HG03039 (cell line): ENCODE results near the gene ZNF264.
"Not testable (repeated sequence)": the region's sequence is repeated elsewhere in the genome, so short reads cannot be mapped to it uniquely, and the experiment has no call there.

Experiments used
- ATAC-seq: cut with Tn5 transposase; IDR thresholded peaks from one replicate; pipeline ENCODE4 v1.9.1; 2021; ENCODE audit warnings: mild to moderate bottlenecking, moderate library complexity; ENCODE audit not compliant: unreplicated experiment

ZNF264 gene

GRCh38 chr19:57244513-57244912, 53.2 kb downstream of the ZNF264 start:
- no peak for ATAC-seq

- no peak for ATAC-seq
These were observed 53.8 kb downstream of the ZNF264 start for GRCh38 chr19:57245066-57245465.

GRCh38 chr19:57245959-57246358, 54.7 kb downstream of the ZNF264 start:
- ATAC-seq: no peak

GRCh38 chr19:57248646-57249045, 57.3 kb downstream of the ZNF264 start:
- ATAC-seq: no peak

- no peak for ATAC-seq
These were observed 58.0 kb downstream of the ZNF264 start for GRCh38 chr19:57249329-57249728.

GRCh38 chr19:57253767-57254166, 62.5 kb downstream of the ZNF264 start:
- not testable (repeated sequence) for ATAC-seq

- ATAC-seq: no peak
These were observed 70.7 kb downstream of the ZNF264 start for GRCh38 chr19:57262044-57262443.

- ATAC-seq: no peak
These were observed 72.0 kb downstream of the ZNF264 start for GRCh38 chr19:57263244-57263741.

- ATAC-seq: no peak
These were observed 76.0 kb downstream of the ZNF264 start for GRCh38 chr19:57267291-57267690.

GRCh38 chr19:57269515-57270250, 78.4 kb downstream of the ZNF264 start:
- ATAC-seq: no peak

- no peak for ATAC-seq
These were observed 80.0 kb downstream of the ZNF264 start for GRCh38 chr19:57271280-57271679.
